GM18907 (cell line): ENCODE measurements around the gene MREG.

Experiments
- ATAC-seq: cut with Tn5 transposase; IDR thresholded peaks from one replicate; pipeline ENCODE4 v1.9.1; 2021; ENCODE audit warnings: mild to moderate bottlenecking, moderate library complexity; ENCODE audit not compliant: unreplicated experiment

Gene MREG

GRCh38 chr2:215920244-215921100 lies 92.9 kb downstream of the MREG start:
- ATAC-seq = peak; percentile 70

DNA sequence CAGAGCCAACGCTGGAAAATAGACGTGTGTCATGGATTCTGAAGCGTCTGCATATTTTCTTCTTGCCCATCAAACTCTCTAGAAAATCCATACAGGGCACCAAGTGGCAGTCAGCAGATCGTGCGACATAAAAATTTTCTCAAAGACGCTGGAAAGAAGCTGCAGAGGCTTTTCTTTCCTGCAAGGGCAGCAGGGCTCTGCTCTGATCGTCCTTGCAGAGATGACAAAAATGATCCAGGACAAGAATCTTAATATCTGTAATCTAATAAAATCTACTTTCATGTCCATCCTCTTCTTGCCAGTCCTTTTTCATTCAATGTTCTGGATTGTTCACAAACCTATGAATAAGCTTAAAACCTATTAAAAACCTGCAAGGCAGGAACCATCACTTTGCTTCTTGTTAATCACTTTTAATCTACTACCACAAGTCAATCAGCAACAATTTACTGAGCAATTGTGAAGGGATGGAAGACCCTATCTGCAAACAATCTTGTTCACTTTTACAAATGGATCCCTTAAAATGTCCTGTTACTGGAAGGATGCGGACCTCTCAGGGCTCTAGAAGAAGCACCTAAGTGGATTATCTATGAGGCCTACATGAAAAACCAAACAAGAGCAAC lies 93.6 kb downstream of the MREG start:
- no peak for ATAC-seq

- ATAC-seq = no peak
Measured at GRCh38 chr2:215918901-215919599, 94.3 kb downstream of the MREG start.

GRCh38 chr2:215917953-215918620 lies 95.3 kb downstream of the MREG start:
- ATAC-seq = peak; percentile 82

DNA sequence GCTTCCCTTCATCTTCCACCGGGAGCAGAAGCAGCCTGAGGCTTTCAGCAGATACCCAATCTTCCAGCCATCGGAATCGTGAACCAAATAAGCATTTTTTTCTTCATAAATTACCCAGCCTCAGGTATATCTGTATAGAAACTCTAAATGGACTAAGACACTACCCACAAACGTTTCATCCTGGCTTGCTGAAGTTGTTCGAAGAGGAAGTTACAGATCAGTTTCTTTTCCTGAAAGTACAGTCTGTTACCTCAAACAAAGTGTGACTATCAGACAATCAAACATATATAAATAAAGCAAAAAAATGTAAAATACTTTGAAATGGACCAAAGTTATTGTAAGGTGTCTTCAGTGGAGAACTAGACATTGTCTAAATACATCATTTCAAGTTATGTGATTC lies 97.9 kb downstream of the MREG start:
- no peak for ATAC-seq

DNA sequence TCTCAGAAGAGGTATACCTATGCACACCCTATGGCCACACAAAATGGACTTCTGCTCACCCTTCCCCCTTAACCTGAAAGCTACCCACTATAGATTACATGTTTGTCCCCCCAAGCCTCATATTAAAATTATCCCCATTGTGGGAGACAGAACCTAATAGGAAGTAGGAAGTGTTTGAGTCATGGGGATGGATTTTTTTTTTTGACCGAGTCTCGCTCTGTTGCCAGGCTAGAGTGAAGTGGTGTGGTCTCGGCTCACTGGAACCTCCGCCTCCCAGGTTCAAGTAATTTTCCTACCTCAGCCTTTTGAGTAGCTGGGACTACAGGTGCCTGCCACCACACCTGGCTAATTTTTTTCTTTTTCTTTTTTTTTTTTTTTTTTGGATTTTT lies 98.6 kb downstream of the MREG start:
- ATAC-seq = no peak

GRCh38 chr2:215914054-215914776 lies 99.1 kb downstream of the MREG start:
- ATAC-seq = no peak

GRCh38 chr2:215912299-215912842 lies 101.0 kb downstream of the MREG start:
- no peak for ATAC-seq

GRCh38 chr2:215911301-215912085 lies 101.9 kb downstream of the MREG start:
- no peak for ATAC-seq

DNA sequence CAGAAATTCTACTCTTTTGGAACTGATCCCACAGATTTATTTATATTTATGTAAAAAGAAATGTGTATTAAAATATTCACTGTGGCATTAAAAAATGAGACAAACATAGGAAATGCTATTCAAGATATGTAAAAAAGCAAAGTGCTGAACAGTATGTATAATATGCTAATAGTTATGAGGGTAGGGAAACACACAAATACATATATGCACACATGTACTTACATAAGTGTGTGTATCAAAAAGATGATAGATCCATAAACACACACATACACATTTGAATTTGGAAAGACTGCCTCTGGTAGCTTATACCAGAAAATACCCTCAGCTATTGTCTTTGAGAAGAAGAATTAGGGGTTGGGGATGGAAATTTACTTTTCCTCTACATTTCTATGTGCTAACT lies 103.2 kb downstream of the MREG start:
- no peak for ATAC-seq

DNA sequence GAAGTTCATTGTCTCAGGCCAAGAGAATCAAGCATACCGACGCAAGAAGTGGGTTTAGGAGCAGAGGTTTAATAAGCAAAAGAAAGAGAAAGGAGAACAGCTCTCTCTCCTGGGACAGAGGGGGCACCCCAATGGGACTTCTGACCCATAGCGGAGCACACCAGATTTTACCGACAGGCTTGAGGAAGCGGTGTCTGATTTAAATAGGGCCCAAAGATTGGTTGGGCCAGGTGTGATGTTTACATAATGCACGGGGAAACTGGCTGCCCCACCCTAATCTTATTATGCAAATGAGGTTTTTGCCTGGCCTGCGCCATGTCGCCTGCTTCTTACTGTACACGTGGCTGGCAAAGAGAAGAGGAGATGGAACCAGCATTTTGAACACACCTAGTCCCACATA lies 106.2 kb downstream of the MREG start:
- ATAC-seq = no peak

- ATAC-seq = no peak
Measured at GRCh38 chr2:215906458-215906857, 106.9 kb downstream of the MREG start.

DNA sequence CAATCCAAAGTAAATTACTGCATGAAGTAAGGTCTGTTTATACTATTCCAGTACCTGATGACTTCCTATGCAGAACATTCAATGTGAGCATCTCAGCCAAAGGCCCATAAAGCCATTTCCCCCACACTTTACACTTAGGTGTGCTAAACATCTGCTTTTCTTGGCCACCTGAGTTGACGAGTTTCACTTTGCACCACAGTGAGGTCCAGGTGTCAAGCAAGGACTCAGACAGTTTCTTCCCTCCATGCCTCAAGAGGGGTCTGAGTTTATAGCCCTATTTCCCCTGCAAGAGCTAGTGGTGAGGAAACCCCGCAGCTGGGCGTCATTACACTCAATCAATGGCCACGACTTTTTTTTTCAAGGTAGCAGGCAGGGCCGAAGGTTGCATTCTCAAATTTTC lies 107.7 kb downstream of the MREG start:
- ATAC-seq = no peak

GRCh38 chr2:215904101-215904500 lies 109.2 kb downstream of the MREG start:
- ATAC-seq = no peak

GRCh38 chr2:215903203-215903602 lies 110.1 kb downstream of the MREG start:
- no peak for ATAC-seq

- ATAC-seq = no peak
Measured at GRCh38 chr2:215901796-215902195, 111.6 kb downstream of the MREG start.

GRCh38 chr2:215900843-215901242 lies 112.5 kb downstream of the MREG start:
- peak; percentile 74 for ATAC-seq

- no peak for ATAC-seq
Measured at GRCh38 chr2:215900203-215900611, 113.1 kb downstream of the MREG start.
